ENCODE measurements around the gene PEX11A.

Gene PEX11A, protein sequence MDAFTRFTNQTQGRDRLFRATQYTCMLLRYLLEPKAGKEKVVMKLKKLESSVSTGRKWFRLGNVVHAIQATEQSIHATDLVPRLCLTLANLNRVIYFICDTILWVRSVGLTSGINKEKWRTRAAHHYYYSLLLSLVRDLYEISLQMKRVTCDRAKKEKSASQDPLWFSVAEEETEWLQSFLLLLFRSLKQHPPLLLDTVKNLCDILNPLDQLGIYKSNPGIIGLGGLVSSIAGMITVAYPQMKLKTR

DNA sequence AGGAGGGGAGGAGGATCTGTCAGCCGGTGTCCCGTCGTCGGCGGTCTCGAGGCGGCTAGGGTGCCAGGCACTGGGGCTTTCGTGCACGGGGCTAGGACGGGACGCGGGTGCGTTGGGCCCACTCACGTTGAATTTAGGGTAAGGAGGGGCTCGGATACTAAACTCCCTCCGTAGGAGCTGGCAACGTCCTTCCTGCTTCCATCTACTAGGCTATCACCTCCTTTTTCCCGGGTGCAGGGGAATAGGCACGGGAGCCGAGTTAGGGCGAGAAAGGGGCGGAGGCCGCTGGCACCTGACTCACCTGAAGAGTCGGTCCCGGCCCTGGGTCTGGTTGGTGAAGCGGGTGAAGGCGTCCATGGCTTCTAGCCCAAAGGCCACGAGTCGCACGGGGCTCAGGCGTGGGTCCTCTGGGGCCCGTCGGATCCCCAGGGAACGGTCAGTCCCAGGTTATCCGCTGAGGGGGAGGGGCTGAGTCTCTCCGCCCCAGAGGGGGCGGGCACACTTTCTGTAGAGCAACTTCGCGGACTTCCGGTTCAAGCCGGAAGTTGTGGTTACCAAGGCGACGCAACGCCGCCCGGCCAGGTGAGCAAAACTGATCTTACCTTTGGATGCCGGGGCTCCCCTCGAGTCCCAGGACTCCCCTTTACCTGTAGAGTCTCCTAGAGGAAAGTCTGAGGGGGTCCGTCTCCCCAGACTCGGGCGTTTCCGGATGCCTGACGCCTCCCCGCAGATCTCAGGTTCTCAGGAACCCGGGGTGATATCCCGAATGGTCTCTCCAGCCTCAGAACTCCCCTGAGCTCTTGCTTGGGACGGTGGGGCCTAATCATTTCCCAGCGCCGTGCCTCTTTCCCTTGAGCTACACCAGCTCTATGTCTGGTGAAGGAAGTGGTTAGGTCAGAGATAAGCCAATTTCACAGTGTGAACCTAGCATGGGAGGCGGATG is at the start of gene PEX11A, which contains the start of gene WDR93:
PEX11A (minus strand) TSS at position 479 of the 943 bp plus-strand sequence; CDS start at position 357, 122 bp downstream.
WDR93 (plus strand) TSS at position 536 of the 943 bp plus-strand sequence. CDS start 10,936 bp downstream, outside the sequence.
- Histone ChIP-seq H3F3A (ENCODE audit: low read depth) (no peaks in the 10 kb centered on the region), H2AFZ (ENCODE audit: low read length) (no peak within 1 kb of the TSS), H3K4me3 (ENCODE audit: low read length, poor library complexity, severe bottlenecking) (no peak within 1 kb of the TSS), H3K4me1 (ENCODE audit: insufficient read depth, low read length, poor library complexity, severe bottlenecking) (no peaks in the 10 kb centered on the region), H4K20me1 (ENCODE audit: insufficient read depth, low read length, poor library complexity, severe bottlenecking) (no peaks in the 10 kb centered on the region), H3K27me3 (ENCODE audit: insufficient read depth, low read length, poor library complexity, severe bottlenecking) (no peaks in the 10 kb centered on the region), H3K9me3 (ENCODE audit: insufficient read depth, low read depth, low read length) (no peaks in the 10 kb centered on the region), H3K9ac (ENCODE audit: low read depth, low read length, poor library complexity, severe bottlenecking) (no peak within 1 kb of the TSS), H3K9me2 (replicated peaks; ENCODE audit: low read depth, low read length) (no peaks in the 10 kb centered on the region), H3K4me2 (ENCODE audit: low read depth, low read length, poor library complexity, severe bottlenecking) (no peak within 1 kb of the TSS), H3K79me2 (ENCODE audit: insufficient read depth, low read length) (no peaks in the 10 kb centered on the region), H3K36me3 (ENCODE audit: insufficient read depth, low read length) (no peaks in the 10 kb centered on the region)
- TF ChIP-seq EZH2phosphoT487 (IDR thresholded peaks at IDR 0.05; ENCODE audit: borderline replicate concordance), result no peak
- TF ChIP-seq, protein P1, sequence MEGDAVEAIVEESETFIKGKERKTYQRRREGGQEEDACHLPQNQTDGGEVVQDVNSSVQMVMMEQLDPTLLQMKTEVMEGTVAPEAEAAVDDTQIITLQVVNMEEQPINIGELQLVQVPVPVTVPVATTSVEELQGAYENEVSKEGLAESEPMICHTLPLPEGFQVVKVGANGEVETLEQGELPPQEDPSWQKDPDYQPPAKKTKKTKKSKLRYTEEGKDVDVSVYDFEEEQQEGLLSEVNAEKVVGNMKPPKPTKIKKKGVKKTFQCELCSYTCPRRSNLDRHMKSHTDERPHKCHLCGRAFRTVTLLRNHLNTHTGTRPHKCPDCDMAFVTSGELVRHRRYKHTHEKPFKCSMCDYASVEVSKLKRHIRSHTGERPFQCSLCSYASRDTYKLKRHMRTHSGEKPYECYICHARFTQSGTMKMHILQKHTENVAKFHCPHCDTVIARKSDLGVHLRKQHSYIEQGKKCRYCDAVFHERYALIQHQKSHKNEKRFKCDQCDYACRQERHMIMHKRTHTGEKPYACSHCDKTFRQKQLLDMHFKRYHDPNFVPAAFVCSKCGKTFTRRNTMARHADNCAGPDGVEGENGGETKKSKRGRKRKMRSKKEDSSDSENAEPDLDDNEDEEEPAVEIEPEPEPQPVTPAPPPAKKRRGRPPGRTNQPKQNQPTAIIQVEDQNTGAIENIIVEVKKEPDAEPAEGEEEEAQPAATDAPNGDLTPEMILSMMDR (conservative IDR thresholded peaks at IDR 0.05; ENCODE audit: low read length), result no peak

DNA sequence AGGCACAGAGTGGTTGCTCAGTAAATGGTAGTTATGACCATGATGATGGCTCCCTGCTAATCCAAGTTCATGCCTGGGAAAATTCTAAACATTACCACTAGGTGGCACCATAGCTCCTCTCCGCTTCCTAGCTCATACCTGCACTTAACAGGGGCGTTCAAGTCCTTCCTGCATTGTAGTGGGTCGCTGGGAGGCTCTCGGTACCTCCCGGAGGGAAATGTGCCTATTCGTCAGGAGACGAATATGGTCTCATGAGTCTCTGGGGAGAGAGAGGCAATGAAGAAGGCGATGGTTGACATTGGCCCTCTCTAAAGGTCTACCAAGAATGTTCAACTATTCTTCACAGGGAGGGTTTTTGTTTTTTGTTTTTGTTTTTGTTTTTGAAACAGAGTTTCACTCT is 49.6 kb upstream of the PEX11A start:
- Histone ChIP-seq H3K9ac (ENCODE audit: low read depth, low read length, poor library complexity, severe bottlenecking) (peak overlapping the region; percentile 53), H3K4me2 (ENCODE audit: low read depth, low read length, poor library complexity, severe bottlenecking) (peak overlapping the region; percentile 70)

DNA sequence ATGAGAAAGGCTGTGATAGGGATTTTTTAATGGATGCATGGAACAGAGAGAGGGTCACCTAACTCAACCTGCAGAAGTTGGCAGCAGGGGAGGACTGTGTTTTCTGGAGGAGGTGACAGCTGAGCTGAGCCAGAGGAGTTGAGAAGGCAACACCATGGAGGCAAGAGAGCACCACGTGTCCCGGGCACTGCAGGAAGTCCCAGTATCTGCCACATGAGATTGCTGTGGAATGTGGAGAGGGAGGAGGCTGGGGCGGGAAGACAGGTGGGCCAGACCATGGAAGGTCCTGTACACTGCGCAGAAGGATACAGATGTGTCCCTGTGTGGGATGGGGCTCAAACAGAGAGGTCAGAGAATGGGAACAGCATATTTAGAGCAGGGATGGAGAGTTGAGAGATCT is 45.2 kb upstream of the PEX11A start:
- Histone ChIP-seq H3K9ac (ENCODE audit: low read depth, low read length, poor library complexity, severe bottlenecking) (no peak overlapping the region), H3K4me2 (ENCODE audit: low read depth, low read length, poor library complexity, severe bottlenecking) (no peak overlapping the region), H3K4me3 (ENCODE audit: low read length, poor library complexity, severe bottlenecking) (no peak overlapping the region), H3K9me3 (ENCODE audit: insufficient read depth, low read depth, low read length) (no peaks in the 10 kb centered on the region), H3K4me1 (ENCODE audit: insufficient read depth, low read length, poor library complexity, severe bottlenecking) (no peaks in the 10 kb centered on the region), H3K36me3 (ENCODE audit: insufficient read depth, low read length) (no peaks in the 10 kb centered on the region), H2AFZ (ENCODE audit: low read length) (no peak overlapping the region), H3F3A (ENCODE audit: low read depth) (no peaks in the 10 kb centered on the region), H4K20me1 (ENCODE audit: insufficient read depth, low read length, poor library complexity, severe bottlenecking) (no peaks in the 10 kb centered on the region), H3K79me2 (ENCODE audit: insufficient read depth, low read length) (no peaks in the 10 kb centered on the region), H3K27me3 (ENCODE audit: insufficient read depth, low read length, poor library complexity, severe bottlenecking) (no peaks in the 10 kb centered on the region), H3K9me2 (replicated peaks; ENCODE audit: low read depth, low read length) (no peaks in the 10 kb centered on the region)
- TF ChIP-seq EZH2phosphoT487 (IDR thresholded peaks at IDR 0.05; ENCODE audit: borderline replicate concordance), result no peak
- TF ChIP-seq, protein P1 (conservative IDR thresholded peaks at IDR 0.05; ENCODE audit: low read length), result no peak

More for the DNA sequence above, 49.6 kb upstream of the PEX11A start:
- Histone ChIP-seq H3K9me2 (replicated peaks; ENCODE audit: low read depth, low read length) (no peaks in the 10 kb centered on the region), H3K79me2 (ENCODE audit: insufficient read depth, low read length) (no peaks in the 10 kb centered on the region), H4K20me1 (ENCODE audit: insufficient read depth, low read length, poor library complexity, severe bottlenecking) (no peaks in the 10 kb centered on the region), H3F3A (ENCODE audit: low read depth) (no peaks in the 10 kb centered on the region), H2AFZ (ENCODE audit: low read length) (peak overlapping the region; percentile 100), H3K9me3 (ENCODE audit: insufficient read depth, low read depth, low read length) (no peaks in the 10 kb centered on the region), H3K4me3 (ENCODE audit: low read length, poor library complexity, severe bottlenecking) (peak overlapping the region; percentile 59), H3K36me3 (ENCODE audit: insufficient read depth, low read length) (no peaks in the 10 kb centered on the region), H3K4me1 (ENCODE audit: insufficient read depth, low read length, poor library complexity, severe bottlenecking) (no peaks in the 10 kb centered on the region), H3K27me3 (ENCODE audit: insufficient read depth, low read length, poor library complexity, severe bottlenecking) (no peaks in the 10 kb centered on the region)
- TF ChIP-seq, protein P1 (conservative IDR thresholded peaks at IDR 0.05; ENCODE audit: low read length), result peak; percentile 88
- no peak for TF ChIP-seq EZH2phosphoT487 (IDR thresholded peaks at IDR 0.05; ENCODE audit: borderline replicate concordance)
